ENCODE results near the gene CLEC9A. TPM values are rescaled to one million over a fixed set of nuclear protein-coding genes. Genes with fewer than 3 reads are reported as not detected.

The CLEC9A gene
- not detected in 2 replicates for total RNA-seq

DNA sequence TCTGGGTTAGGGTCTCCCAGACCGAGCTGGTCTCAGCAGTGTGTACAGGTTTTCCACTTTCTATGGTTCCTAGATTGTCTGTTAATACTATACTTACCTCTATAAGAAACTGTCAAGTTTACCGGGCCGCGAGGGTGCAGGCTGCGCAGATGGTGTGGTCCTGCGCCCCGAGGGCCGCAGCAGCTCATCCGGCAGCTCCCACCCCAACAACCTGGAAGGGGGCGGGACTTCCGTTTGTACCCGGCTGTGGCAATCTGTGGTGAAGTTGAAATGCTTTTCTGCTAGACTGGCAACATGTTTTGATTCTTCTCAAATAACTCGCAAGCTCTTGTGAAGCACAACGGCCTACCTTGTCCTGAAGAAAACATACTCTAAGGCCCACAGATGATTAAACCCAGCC lies at the start of gene CLEC9A:
Gene CLEC9A, plus strand, starts transcription at position 237 of the 400 bp plus-strand sequence. CDS start 22,006 bp downstream, outside the sequence.

DNA sequence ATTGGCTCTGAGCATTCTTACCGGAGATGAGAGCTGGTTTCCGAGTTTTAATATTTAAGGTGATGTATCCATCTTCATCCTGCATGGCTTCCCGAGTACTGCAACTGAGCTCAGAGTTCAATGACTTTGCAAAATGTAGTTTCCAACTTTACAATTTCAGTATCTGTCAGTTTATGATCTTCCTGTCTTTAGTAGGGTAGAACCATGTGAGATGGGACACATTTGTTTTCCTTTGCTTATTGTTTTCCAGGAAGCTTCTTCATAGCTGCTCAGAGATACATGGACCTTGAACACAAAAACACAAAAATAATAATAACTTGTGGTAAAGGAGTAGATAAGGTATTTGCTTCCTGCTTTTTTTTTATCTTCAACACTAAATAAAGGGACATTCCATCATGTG lies 31.5 kb upstream of the CLEC9A start, which contains the start of gene CLEC1B:
Gene CLEC1B, minus strand, starts transcription at position 106 of the 400 bp plus-strand sequence. Its CDS starts 21 bp downstream, at position 85.

DNA sequence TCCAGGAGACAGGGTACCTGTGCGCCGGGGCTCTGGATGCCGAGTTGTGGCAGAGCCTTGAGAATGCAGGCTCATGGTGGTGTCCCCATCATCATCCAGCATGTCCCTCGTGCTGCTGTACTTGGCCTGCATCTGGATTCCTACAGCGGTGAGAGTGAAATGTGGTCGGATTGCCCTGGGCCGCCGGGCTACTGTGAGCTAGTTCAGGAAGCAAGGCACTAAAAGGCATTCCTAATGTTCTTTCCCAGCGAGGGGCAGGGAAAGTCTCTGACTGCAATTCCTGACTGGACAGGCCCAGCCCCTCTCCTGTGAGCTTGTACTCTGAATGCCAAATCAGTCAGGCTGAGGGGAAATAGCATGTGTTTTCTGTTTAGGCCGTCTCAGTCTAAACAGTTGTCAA lies 68.3 kb downstream of the CLEC9A start, which contains the start of gene CLEC1A:
Gene CLEC1A, minus strand, starts transcription at position 195 of the 400 bp plus-strand sequence. Its CDS starts 63 bp downstream, at position 132.

Other genes starting within 250 kb of the CLEC9A start
- gene KLRF1, start 203.2 kb upstream of the CLEC9A start, total RNA-seq, result not detected in 2 replicates
- 1.0 and 2.5 TPM in 2 replicates for gene CLEC2B, start 161.3 kb upstream of the CLEC9A start, total RNA-seq
- gene KLRF2, start 149.2 kb upstream of the CLEC9A start, total RNA-seq, result not detected in 2 replicates
- not detected in 2 replicates for gene CLEC2A, start 98.3 kb upstream of the CLEC9A start, total RNA-seq
- gene CLEC12A, start 59.3 kb upstream of the CLEC9A start, total RNA-seq, result not detected in 2 replicates
- gene CLEC1B, start 31.6 kb upstream of the CLEC9A start, total RNA-seq, result not detected in 2 replicates
- not detected in 2 replicates for gene CLEC12B, start 20.1 kb upstream of the CLEC9A start, total RNA-seq
- gene CLEC1A, start 68.3 kb downstream of the CLEC9A start, total RNA-seq, result not detected in 2 replicates
- not detected in 2 replicates for gene CLEC7A, start 99.5 kb downstream of the CLEC9A start, total RNA-seq
- 1.0 and 1.8 TPM in 2 replicates for gene OLR1, start 141.4 kb downstream of the CLEC9A start, total RNA-seq
- gene TMEM52B, start 148.3 kb downstream of the CLEC9A start, total RNA-seq, result 1.6 and 2.5 TPM in 2 replicates
- gene GABARAPL1, start 182.2 kb downstream of the CLEC9A start, total RNA-seq, result 24.4 and 25.1 TPM in 2 replicates